Measurements from ENCODE around the gene TAGLN. TPM values are rescaled to one million over a fixed set of nuclear protein-coding genes. Genes with fewer than 3 reads are reported as not detected.
"Not testable (repeated sequence)": the region's sequence is repeated elsewhere in the genome, so short reads cannot be mapped to it uniquely, and the experiment has no call there.

TAGLN gene
- total RNA-seq, 1 donor from 2014 or later = 17.9 TPM

- H3K27ac Mint-ChIP-seq = peak overlapping the region; percentile 91
- intact Hi-C loops (cut with micrococcal nuclease) = no loop called here
- H3K36me3 Mint-ChIP-seq (ENCODE audit: low read depth) = peaks cover 32% of the 10 kb centered on the region
- H3K27me3 Mint-ChIP-seq = no peaks in the 10 kb centered on the region
- peaks cover 44% of the 10 kb centered on the region for H3K4me1 Mint-ChIP-seq
- POLR2A ChIA-PET = interaction anchor here (0.5 to 5.7 kb wide), 17 partner anchors 10 to 637 kb away, joined by 3 to 89 read pairs (median 6); partner anchors contain the start of genes BUD13, PAFAH1B2, PCSK7 and RNF214
- CTCF ChIA-PET = interaction anchor here (1.0 to 7.4 kb wide), 9 partner anchors 13 to 300 kb away, joined by 4 to 119 read pairs (median 5); partner anchors contain the start of genes PAFAH1B2, PCSK7 and RNF214
- H3K4me3 Mint-ChIP-seq = peak overlapping the region; percentile 96
- DNase-seq = no peak
- no peak for ATAC-seq (ENCODE audit: low read depth)
- TF ChIP-seq CTCF (IDR thresholded peaks at IDR 0.05) = no peak
- H3K9me3 Mint-ChIP-seq = no peaks in the 10 kb centered on the region
Observed at GRCh38 chr11:117180020-117180419, 19.1 kb upstream of the TAGLN start.

GRCh38 chr11:117180661-117181585, 18.2 kb upstream of the TAGLN start:
- intact Hi-C loops (cut with micrococcal nuclease) = loop anchor here (1.0 kb wide), 1 partner anchor 45 kb away; no protein-coding TSS in a partner anchor
- DNase-seq = no peak
- POLR2A ChIA-PET = interaction anchor here (0.6 to 5.7 kb wide), 11 partner anchors 9 to 50 kb away, joined by 3 to 89 read pairs (median 5); partner anchors contain the start of genes PAFAH1B2, PCSK7 and RNF214

GRCh38 chr11:117181586-117182550, 17.3 kb upstream of the TAGLN start:
- Mint-ChIP-seq H3K4me3 (no peak overlapping the region), H3K27ac (peak overlapping the region; percentile 24), H3K4me1 (peaks cover 63% of the 10 kb centered on the region), H3K27me3 (no peaks in the 10 kb centered on the region), H3K36me3 (ENCODE audit: low read depth) (peaks cover 42% of the 10 kb centered on the region), H3K9me3 (no peaks in the 10 kb centered on the region)
- ChIA-PET CTCF (interaction anchor here (0.9 to 7.4 kb wide), 6 partner anchors 8 to 47 kb away, joined by 3 to 119 read pairs (median 5); partner anchors contain the start of genes PAFAH1B2, PCSK7 and RNF214), POLR2A (interaction anchor here (0.6 to 5.7 kb wide), 7 partner anchors 12 to 49 kb away, joined by 3 to 89 read pairs (median 4); partner anchors contain the start of genes PAFAH1B2, PCSK7 and RNF214)
- no peak for DNase-seq
- intact Hi-C loops (cut with micrococcal nuclease) = loop anchor here (1.0 kb wide), 1 partner anchor 44 kb away; no protein-coding TSS in a partner anchor
- no peak for ATAC-seq (ENCODE audit: low read depth)
- no peak for TF ChIP-seq CTCF (IDR thresholded peaks at IDR 0.05)

More at GRCh38 chr11:117180661-117181585, 18.2 kb upstream of the TAGLN start:
- Mint-ChIP-seq H3K27me3 (no peaks in the 10 kb centered on the region), H3K27ac (peak overlapping the region; percentile 86), H3K4me1 (peaks cover 53% of the 10 kb centered on the region), H3K36me3 (ENCODE audit: low read depth) (peaks cover 38% of the 10 kb centered on the region), H3K9me3 (no peaks in the 10 kb centered on the region), H3K4me3 (peak overlapping the region; percentile 71)
- CTCF ChIA-PET = interaction anchor here (0.9 to 7.4 kb wide), 12 partner anchors 9 to 301 kb away, joined by 3 to 119 read pairs (median 5); partner anchors contain the start of genes PAFAH1B2, PCSK7 and RNF214
- TF ChIP-seq CTCF (IDR thresholded peaks at IDR 0.05) = no peak
- peak; percentile 35 for ATAC-seq (ENCODE audit: low read depth)

- no peak for TF ChIP-seq CTCF (IDR thresholded peaks at IDR 0.05)
- no peaks in the 10 kb centered on the region for H3K9me3 Mint-ChIP-seq
- intact Hi-C loops (cut with micrococcal nuclease) = no loop called here
- CTCF ChIA-PET = interaction anchor here (1.2 to 7.4 kb wide), 4 partner anchors 10 to 46 kb away, joined by 3 to 119 read pairs (median 6); partner anchors contain the start of genes PCSK7 and RNF214
- no peaks in the 10 kb centered on the region for H3K27me3 Mint-ChIP-seq
- DNase-seq = no peak
- H3K4me1 Mint-ChIP-seq = peaks cover 69% of the 10 kb centered on the region
- H3K4me3 Mint-ChIP-seq = no peak overlapping the region
- no peak for ATAC-seq (ENCODE audit: low read depth)
- peak overlapping the region; percentile 53 for H3K27ac Mint-ChIP-seq
- peaks cover 49% of the 10 kb centered on the region for H3K36me3 Mint-ChIP-seq (ENCODE audit: low read depth)
- POLR2A ChIA-PET = interaction anchor here (0.6 to 5.7 kb wide), 4 partner anchors 11 to 48 kb away, joined by 3 to 45 read pairs (median 3); no protein-coding TSS in a partner anchor
Observed at GRCh38 chr11:117182551-117182935, 16.6 kb upstream of the TAGLN start.

GRCh38 chr11:117183178-117183577, 16.0 kb upstream of the TAGLN start:
- H3K27me3 Mint-ChIP-seq; intact Hi-C loops (cut with micrococcal nuclease); ATAC-seq (ENCODE audit: low read depth); H3K4me3 Mint-ChIP-seq; H3K9me3 Mint-ChIP-seq; DNase-seq; H3K27ac Mint-ChIP-seq: not testable (repeated sequence)
- Mint-ChIP-seq H3K4me1 (peaks cover 72% of the 10 kb centered on the region), H3K36me3 (ENCODE audit: low read depth) (peaks cover 55% of the 10 kb centered on the region)
- ChIA-PET POLR2A (interaction anchor here (0.6 to 5.7 kb wide), 3 partner anchors 38 to 48 kb away, joined by 3 to 45 read pairs (median 3); no protein-coding TSS in a partner anchor), CTCF (interaction anchor here (7.4 kb wide), 1 partner anchor 46 kb away, joined by 119 read pairs; the partner anchor contains the start of genes PCSK7 and RNF214)

Data from activated B cell treated with CpG ODN at 0.5 μM for 24 hours (primary cell).